HFF-Myc (cell line): ENCODE results near the gene MROH2B.
"Not testable (repeated sequence)": the region's sequence is repeated elsewhere in the genome, so short reads cannot be mapped to it uniquely, and the experiment has no call there.

Experiments
- DNase-seq: peaks from one replicate; pipeline ENCODE4 v3.0.0-alpha.2; 2011; ENCODE audit warnings: low read depth; ENCODE audit errors: extremely low read depth
- H3K4me3 ChIP-seq: replicated peaks from 2 replicates; pipeline ENCODE4 v1.5.1; 2011; ENCODE audit warnings: low read depth, mild to moderate bottlenecking, control low read depth, low read length
- CTCF ChIP-seq: IDR thresholded peaks from 2 replicates; pipeline ENCODE4 v1.5.1; 2012; ENCODE audit warnings: mild to moderate bottlenecking, low read depth, low read length, control low read depth; ENCODE audit errors: missing control alignments

The MROH2B gene

GRCh38 chr5:41048986-41049385 lies 22.2 kb downstream of the MROH2B start:
- no peak for DNase-seq
- TF ChIP-seq CTCF: no peak

GRCh38 chr5:41043109-41043747 lies 27.9 kb downstream of the MROH2B start:
- no peak overlapping the region for H3K4me3 ChIP-seq
- no peak for TF ChIP-seq CTCF
- DNase-seq: no peak

More at GRCh38 chr5:41048986-41049385, 22.2 kb downstream of the MROH2B start:
- no peak overlapping the region for H3K4me3 ChIP-seq

GRCh38 chr5:41032973-41033372 lies 38.2 kb downstream of the MROH2B start:
- no peak for TF ChIP-seq CTCF
- no peak overlapping the region for H3K4me3 ChIP-seq
- no peak for DNase-seq

- DNase-seq, H3K4me3 ChIP-seq: not testable (repeated sequence)
Observed at GRCh38 chr5:41022600-41022999, 48.5 kb downstream of the MROH2B start.

- no peak for TF ChIP-seq CTCF
- DNase-seq: no peak
- H3K4me3 ChIP-seq: no peak overlapping the region
Observed at GRCh38 chr5:41012318-41012717, 58.8 kb downstream of the MROH2B start.

GRCh38 chr5:41010572-41010971 lies 60.6 kb downstream of the MROH2B start:
- DNase-seq: no peak
- H3K4me3 ChIP-seq: no peak overlapping the region
- TF ChIP-seq CTCF: no peak

GRCh38 chr5:41009232-41009631 lies 61.9 kb downstream of the MROH2B start:
- no peak for DNase-seq
- no peak for TF ChIP-seq CTCF
- no peak overlapping the region for H3K4me3 ChIP-seq
